KMS-11 (cell line): Measurements from ENCODE around the gene MOSMO.

ENCODE experiments used
- H2AFZ ChIP-seq: fragments of 200-600 bp; sonication (generic); 2 replicates; pipeline ENCODE4 v1.6.1; 2016; ENCODE audit warnings: antibody characterized with exemption, mixed run types, low read depth
- H3K27ac ChIP-seq: fragments of 200-600 bp; sonication (generic); 2 replicates; pipeline ENCODE4 v1.6.1; 2016; ENCODE audit warnings: mild to moderate bottlenecking, mixed run types
- H3K27me3 ChIP-seq: fragments of 200-600 bp; sonication (generic); 2 replicates; pipeline ENCODE4 v1.6.1; 2017; ENCODE audit warnings: mild to moderate bottlenecking, low read depth, mixed run types, moderate library complexity; ENCODE audit not compliant: insufficient read depth
- H3K36me3 ChIP-seq: fragments of 200-600 bp; sonication (generic); 2 replicates; pipeline ENCODE4 v1.6.1; 2017; ENCODE audit warnings: mild to moderate bottlenecking, mixed run types; ENCODE audit not compliant: insufficient read depth
- H3K4me1 ChIP-seq: fragments of 200-600 bp; sonication (generic); 2 replicates; pipeline ENCODE4 v1.6.1; 2016; ENCODE audit warnings: mild to moderate bottlenecking, low read depth, mixed run types; ENCODE audit not compliant: poor library complexity, severe bottlenecking
- H3K4me2 ChIP-seq: fragments of 200-600 bp; sonication (generic); 2 replicates; pipeline ENCODE4 v1.7.0; 2016; ENCODE audit warnings: mild to moderate bottlenecking, mixed run types
- H3K4me3 ChIP-seq: fragments of 200-600 bp; sonication (generic); IDR thresholded peaks from 2 replicates; pipeline ENCODE4 v1.6.1; 2017; ENCODE audit warnings: low read depth, low read length, mixed read lengths; ENCODE audit not compliant: insufficient read depth
- H3K79me2 ChIP-seq: fragments of 200-600 bp; sonication (generic); 2 replicates; pipeline ENCODE4 v1.6.1; 2016; ENCODE audit warnings: low read depth, mixed run types; ENCODE audit not compliant: insufficient read depth
- H3K9ac ChIP-seq: fragments of 200-600 bp; sonication (generic); 2 replicates; pipeline ENCODE4 v1.6.1; 2016; ENCODE audit warnings: mild to moderate bottlenecking, mixed run types
- H4K20me1 ChIP-seq: fragments of 200-600 bp; sonication (generic); 2 replicates; pipeline ENCODE4 v1.6.1; 2016; ENCODE audit warnings: mild to moderate bottlenecking, mixed run types; ENCODE audit not compliant: insufficient read depth
- TF ChIP-seq, protein P1 (sequence below): fragments of 200-600 bp; sonication (generic); conservative IDR thresholded peaks from 2 replicates; pipeline ENCODE4 v1.6.1; 2017; ENCODE audit warnings: low read depth, mild to moderate bottlenecking, antibody characterized with exemption, low read length, moderate library complexity, mixed read lengths

Gene MOSMO

DNA sequence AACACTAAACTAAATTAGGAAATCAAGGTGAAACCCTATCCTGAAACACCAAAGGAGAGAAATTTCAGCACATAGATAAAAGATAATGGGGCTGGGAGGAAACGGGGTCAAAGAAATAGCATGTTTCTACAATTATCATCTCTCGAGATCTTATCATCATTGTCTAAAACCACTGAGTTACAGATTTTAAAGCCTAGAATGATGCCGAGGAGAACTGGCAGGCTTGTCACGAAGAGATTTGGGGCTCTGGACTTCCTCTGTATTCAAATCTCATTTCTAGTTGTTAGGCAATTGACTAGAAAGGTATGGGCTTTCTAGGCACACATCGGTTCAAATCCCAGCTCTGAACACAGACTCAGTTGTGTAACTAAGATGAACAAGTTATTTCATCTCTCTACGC is 16.3 kb upstream of the MOSMO start:
- Histone ChIP-seq H4K20me1 (no peaks in the 10 kb centered on the region), H3K4me2 (no peak overlapping the region), H3K27me3 (no peaks in the 10 kb centered on the region), H3K9ac (no peak overlapping the region), H2AFZ (no peak overlapping the region), H3K4me3 (no peak overlapping the region), H3K27ac (no peak overlapping the region), H3K36me3 (no peaks in the 10 kb centered on the region), H3K4me1 (peaks cover 16% of the 10 kb centered on the region), H3K79me2 (no peaks in the 10 kb centered on the region)
- TF ChIP-seq, protein P1, sequence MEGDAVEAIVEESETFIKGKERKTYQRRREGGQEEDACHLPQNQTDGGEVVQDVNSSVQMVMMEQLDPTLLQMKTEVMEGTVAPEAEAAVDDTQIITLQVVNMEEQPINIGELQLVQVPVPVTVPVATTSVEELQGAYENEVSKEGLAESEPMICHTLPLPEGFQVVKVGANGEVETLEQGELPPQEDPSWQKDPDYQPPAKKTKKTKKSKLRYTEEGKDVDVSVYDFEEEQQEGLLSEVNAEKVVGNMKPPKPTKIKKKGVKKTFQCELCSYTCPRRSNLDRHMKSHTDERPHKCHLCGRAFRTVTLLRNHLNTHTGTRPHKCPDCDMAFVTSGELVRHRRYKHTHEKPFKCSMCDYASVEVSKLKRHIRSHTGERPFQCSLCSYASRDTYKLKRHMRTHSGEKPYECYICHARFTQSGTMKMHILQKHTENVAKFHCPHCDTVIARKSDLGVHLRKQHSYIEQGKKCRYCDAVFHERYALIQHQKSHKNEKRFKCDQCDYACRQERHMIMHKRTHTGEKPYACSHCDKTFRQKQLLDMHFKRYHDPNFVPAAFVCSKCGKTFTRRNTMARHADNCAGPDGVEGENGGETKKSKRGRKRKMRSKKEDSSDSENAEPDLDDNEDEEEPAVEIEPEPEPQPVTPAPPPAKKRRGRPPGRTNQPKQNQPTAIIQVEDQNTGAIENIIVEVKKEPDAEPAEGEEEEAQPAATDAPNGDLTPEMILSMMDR = no peak

DNA sequence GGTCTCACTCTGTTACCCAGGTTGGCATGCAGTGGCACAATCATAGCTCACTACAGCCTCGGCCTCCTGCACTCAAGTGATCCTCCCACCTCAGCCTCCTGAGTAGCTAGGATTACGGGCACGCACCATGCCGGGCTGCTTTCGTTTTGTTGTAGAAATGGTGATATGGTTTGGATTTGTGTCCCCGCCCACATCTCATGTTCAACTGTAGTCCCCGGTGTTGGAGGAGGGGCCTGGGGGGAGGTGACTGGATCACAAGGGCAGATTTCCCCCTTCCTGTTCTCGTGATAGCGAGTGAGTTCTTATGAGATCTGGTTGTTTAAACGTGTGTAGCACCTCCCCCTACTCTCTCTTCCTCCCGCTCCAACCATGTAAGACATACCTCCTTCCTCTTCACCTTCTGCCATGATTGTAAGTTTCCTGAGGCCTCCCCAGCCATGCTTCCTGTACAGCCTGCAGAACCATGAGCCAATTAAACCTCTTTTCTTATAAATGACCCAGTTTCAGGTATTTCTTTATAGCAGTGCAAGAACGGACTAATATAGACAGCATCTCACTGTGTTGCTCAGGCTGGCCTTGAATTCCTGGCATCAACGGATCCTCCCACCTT is 12.9 kb upstream of the MOSMO start:
- H4K20me1 ChIP-seq = no peaks in the 10 kb centered on the region
- TF ChIP-seq, protein P1 = no peak
- no peaks in the 10 kb centered on the region for H3K36me3 ChIP-seq
- no peak overlapping the region for H3K4me3 ChIP-seq
- H3K4me1 ChIP-seq = no peaks in the 10 kb centered on the region
- H2AFZ ChIP-seq = no peak overlapping the region
- no peaks in the 10 kb centered on the region for H3K79me2 ChIP-seq
- H3K9ac ChIP-seq = no peak overlapping the region
- no peak overlapping the region for H3K27ac ChIP-seq
- H3K4me2 ChIP-seq = no peak overlapping the region
- H3K27me3 ChIP-seq = no peaks in the 10 kb centered on the region

- H3K4me3 ChIP-seq = no peak overlapping the region
- no peak overlapping the region for H3K27ac ChIP-seq
- H3K9ac ChIP-seq = no peak overlapping the region
- H3K36me3 ChIP-seq = no peaks in the 10 kb centered on the region
- no peak overlapping the region for H2AFZ ChIP-seq
- no peaks in the 10 kb centered on the region for H3K27me3 ChIP-seq
- TF ChIP-seq, protein P1 = no peak
- no peaks in the 10 kb centered on the region for H3K79me2 ChIP-seq
- peaks cover 9% of the 10 kb centered on the region for H3K4me1 ChIP-seq
- no peaks in the 10 kb centered on the region for H4K20me1 ChIP-seq
- no peak overlapping the region for H3K4me2 ChIP-seq
These were observed 10.8 kb upstream of the MOSMO start for GRCh38 chr16:21996923-21997696.

DNA sequence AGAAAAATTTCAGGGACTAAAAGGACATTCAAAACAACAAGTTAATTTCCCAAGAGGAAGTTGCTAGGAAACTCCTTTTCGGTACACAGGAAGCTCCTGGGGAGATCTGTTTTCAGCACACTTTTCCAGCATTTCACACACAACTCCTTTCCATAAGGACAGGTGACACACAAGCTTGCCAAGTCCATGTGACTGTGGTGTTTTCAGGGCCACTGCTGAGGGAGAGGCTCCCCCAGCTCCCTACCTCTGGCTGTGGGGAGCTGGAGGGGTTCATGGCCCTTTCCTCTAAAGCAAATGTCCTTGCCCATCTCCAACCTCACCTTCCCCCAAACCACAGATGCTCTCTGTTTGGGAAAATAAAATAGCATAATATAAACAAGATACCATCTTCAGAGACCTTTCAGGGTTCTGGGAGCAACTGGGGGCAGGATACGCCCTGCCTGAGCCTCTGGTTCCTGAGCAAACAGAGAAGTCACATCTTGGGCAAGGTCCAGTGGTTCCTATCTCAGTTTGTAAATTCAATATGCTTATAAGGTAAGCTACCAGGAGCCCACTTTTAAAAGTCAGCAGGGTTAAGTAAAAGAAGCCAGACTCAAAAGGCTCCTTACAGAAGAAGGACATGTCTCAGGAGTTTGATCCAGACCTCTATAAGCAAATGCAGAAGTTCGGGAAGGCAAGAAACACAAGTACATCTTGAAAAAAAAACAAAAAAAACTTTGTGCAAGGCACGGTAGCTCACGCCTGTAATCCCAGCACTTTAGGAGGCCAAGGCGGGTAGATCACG is 10.0 kb upstream of the MOSMO start:
- Histone ChIP-seq H3K4me1 (peaks cover 9% of the 10 kb centered on the region), H3K9ac (no peak overlapping the region), H3K4me3 (no peak overlapping the region), H2AFZ (no peak overlapping the region), H3K27ac (no peak overlapping the region), H3K79me2 (no peaks in the 10 kb centered on the region), H4K20me1 (no peaks in the 10 kb centered on the region), H3K4me2 (no peak overlapping the region), H3K36me3 (no peaks in the 10 kb centered on the region), H3K27me3 (no peaks in the 10 kb centered on the region)
- TF ChIP-seq, protein P1 = no peak
